Muscle of arm (tissue), 14 donors: ENCODE data around the gene RNF126. TPM values are rescaled to one million over a fixed set of nuclear protein-coding genes. Genes with fewer than 3 reads are reported as not detected.
A peak's percentile ranks its signal among the peaks of the same experiment; 100 is the strongest.
"Not testable (repeated sequence)": the region's sequence is repeated elsewhere in the genome, so short reads cannot be mapped to it uniquely, and the experiment has no call there.

ENCODE experiments used
- DNase-seq: peaks from one replicate; pipeline ENCODE4 v3.0.0-alpha.2; 2013
- long read RNA-seq, 11 donors: transcript quantifications; one replicate each; lab custom pipeline, GENCODE V29; 2026
- polyA plus RNA-seq, 12 donors: library from polyadenylated mRNA; unstranded; fragments of 120-200 nt; gene quantifications; one replicate each; pipeline ENCODE4 v1.2.1, GENCODE V29; 2013; ENCODE audit not compliant: insufficient read length in 12 of 12

Gene RNF126
- 10 to 100 TPM in 11 of 12 donors, not detected in 1; 17.8 to 52.8 (median 19.0) TPM for polyA plus RNA-seq
- long read RNA-seq, donor 1, transcript RNF126-201 (9 exons, 1,694 nt) = major isoform, 9 of 12 reads
- long read RNA-seq, donor 1, partial matches to known transcripts = 0 of 12 reads
- long read RNA-seq, donor 1, other reads (novel, unspliced or antisense) = 0 of 12 reads
- long read RNA-seq, donor 2, transcript RNF126-201 (9 exons, 1,694 nt) = major isoform, 19 of 19 reads
- long read RNA-seq, donor 2, partial matches to known transcripts = 0 of 19 reads
- long read RNA-seq, donor 2, other reads (novel, unspliced or antisense) = 0 of 19 reads
- long read RNA-seq, donor 3, partial matches to known transcripts = 0 of 3 reads
- long read RNA-seq, donor 3, other reads (novel, unspliced or antisense) = 0 of 3 reads
- long read RNA-seq, donor 4, partial matches to known transcripts = 0 of 6 reads
- long read RNA-seq, donor 4, other reads (novel, unspliced or antisense) = 0 of 6 reads
- long read RNA-seq, donor 5, transcript RNF126-201 (9 exons, 1,694 nt) = major isoform, 20 of 27 reads
- long read RNA-seq, donor 5, partial matches to known transcripts = 0 of 27 reads
- long read RNA-seq, donor 5, other reads (novel, unspliced or antisense) = 0 of 27 reads
- long read RNA-seq, donor 6, transcript RNF126-201 (9 exons, 1,694 nt) = major isoform, 6 of 7 reads
- long read RNA-seq, donor 6, partial matches to known transcripts = 0 of 7 reads
- long read RNA-seq, donor 6, other reads (novel, unspliced or antisense) = 0 of 7 reads
- long read RNA-seq, donor 7, transcript RNF126-201 (9 exons, 1,694 nt) = major isoform, 7 of 7 reads
- long read RNA-seq, donor 7, partial matches to known transcripts = 0 of 7 reads
- long read RNA-seq, donor 7, other reads (novel, unspliced or antisense) = 0 of 7 reads
- long read RNA-seq, donor 8, transcript RNF126-201 (9 exons, 1,694 nt) = major isoform, 13 of 16 reads
- long read RNA-seq, donor 8, partial matches to known transcripts = 0 of 16 reads
- long read RNA-seq, donor 8, other reads (novel, unspliced or antisense) = 0 of 16 reads
- long read RNA-seq, donor 9, transcript RNF126-201 (9 exons, 1,694 nt) = major isoform, 6 of 18 reads
- long read RNA-seq, donor 9, partial matches to known transcripts = 6 of 18 reads
- long read RNA-seq, donor 9, other reads (novel, unspliced or antisense) = 5 of 18 reads
- long read RNA-seq, donor 10, transcript RNF126-201 (9 exons, 1,694 nt) = major isoform, 7 of 21 reads
- long read RNA-seq, donor 10, partial matches to known transcripts = 11 of 21 reads
- long read RNA-seq, donor 10, other reads (novel, unspliced or antisense) = 0 of 21 reads
- long read RNA-seq, donor 11, transcript RNF126-201 (9 exons, 1,694 nt) = major isoform, 11 of 42 reads
- long read RNA-seq, donor 11, partial matches to known transcripts = 29 of 42 reads
- long read RNA-seq, donor 11, other reads (novel, unspliced or antisense) = 0 of 42 reads

DNA sequence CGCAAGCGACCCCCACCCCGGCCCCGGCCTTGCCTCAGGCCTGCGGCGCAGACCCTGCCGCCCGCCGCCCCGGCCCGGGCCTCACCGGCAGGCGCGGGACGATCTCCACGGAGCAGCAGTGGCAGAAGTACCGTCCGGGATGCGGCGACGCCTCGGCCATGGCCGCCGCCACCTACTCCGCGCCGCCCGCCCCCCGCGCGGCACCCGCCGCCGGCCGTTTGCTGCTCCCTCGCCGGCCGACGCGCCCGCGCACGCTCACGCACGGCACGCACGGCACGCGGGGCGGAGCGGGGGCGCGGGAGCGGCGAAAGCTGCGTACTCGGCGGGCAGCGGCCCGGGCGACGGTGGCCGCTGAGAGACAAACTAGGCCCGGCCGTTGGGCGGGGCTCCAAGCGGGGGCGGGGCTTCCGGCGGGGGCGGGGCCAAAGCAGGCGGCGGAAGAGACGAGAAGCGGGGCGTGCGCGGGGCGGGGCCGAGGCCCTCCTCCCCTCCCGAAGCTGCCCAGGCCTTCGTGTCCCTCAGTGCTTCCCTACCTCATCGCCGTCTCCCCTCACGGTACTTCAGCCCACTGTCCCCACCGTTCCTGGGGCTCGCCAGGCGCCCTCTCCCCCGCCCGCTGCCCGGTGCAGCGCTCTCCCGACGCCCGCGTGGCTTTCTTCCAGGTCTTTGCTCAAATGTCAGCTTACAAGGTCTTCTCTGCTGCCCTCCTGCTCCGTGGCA is at the start of gene RNF126:
RNF126 (minus strand) TSS at position 253 of the 720 bp plus-strand sequence; CDS start at position 160, 93 bp downstream.
- DNase-seq = peak; percentile 92

DNA sequence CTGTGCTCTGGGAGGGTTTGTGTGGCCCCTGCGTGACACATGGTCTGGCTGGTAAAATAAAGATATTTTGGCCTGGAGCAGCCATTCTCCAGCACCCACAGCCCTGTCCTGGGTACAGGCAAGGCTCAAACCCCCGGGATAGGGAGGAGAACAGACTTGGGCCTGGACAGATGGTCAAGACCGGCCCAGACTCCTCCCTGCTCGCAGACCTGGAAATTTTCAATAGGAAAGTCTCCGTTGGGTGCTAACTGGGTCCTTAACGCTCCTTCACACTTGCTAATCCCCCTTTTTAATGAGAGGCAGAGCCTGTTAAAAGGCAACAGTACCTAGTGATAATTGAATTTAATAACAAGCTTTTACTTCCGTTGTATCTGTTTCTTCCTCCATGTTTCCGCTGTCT is 48.2 kb upstream of the RNF126 start:
- no peak for DNase-seq

DNA sequence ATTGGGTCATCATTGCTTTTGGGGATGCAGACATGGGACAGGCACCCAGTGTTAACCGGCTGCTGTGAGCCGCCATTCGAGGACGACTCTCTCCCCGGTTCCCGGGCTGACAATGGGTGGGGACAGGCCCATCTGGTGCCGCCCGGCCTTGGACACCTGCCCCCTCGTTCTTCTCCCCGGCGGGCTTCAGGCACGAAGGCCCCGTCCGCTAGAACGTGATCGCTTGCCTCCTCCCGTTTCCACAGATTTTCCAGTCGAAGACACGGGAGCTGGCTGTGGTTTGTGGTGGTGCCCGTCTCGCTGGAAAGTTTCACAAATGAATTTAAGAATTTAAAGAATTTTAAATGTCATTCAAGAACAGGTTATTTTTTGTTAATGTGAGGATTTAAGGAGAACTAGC is 47.8 kb upstream of the RNF126 start:
- DNase-seq = no peak

DNA sequence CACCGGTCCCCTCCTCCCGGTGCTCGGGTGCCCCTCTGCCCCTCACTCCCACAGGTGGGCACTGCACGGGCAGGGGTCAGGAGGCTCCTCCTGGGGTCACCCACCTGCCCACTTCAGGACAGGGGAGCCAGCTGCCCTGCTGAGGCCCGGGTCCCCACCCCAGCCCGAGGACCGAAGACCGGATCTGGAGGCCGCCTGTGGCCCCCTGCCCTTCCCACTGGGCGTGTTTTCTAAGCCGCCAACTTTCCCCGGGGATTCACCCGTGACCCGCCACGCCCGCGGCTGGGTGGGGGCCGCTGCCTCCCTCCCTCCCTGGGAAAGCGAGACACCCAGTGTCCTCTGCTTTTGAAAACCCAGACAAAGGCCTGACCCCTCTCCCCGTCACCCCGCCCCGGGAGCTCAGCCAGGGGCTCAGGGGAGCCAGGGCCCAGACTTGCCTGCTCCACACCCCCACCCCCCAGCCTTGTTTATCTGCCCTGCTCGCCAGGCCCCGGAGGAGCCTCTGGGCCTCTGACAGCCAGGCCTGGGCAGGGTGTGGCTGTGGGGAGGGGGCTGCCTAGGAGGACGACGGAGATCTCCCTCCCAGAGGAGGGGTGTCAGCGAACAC is 47.1 kb upstream of the RNF126 start:
- no peak for DNase-seq

DNA sequence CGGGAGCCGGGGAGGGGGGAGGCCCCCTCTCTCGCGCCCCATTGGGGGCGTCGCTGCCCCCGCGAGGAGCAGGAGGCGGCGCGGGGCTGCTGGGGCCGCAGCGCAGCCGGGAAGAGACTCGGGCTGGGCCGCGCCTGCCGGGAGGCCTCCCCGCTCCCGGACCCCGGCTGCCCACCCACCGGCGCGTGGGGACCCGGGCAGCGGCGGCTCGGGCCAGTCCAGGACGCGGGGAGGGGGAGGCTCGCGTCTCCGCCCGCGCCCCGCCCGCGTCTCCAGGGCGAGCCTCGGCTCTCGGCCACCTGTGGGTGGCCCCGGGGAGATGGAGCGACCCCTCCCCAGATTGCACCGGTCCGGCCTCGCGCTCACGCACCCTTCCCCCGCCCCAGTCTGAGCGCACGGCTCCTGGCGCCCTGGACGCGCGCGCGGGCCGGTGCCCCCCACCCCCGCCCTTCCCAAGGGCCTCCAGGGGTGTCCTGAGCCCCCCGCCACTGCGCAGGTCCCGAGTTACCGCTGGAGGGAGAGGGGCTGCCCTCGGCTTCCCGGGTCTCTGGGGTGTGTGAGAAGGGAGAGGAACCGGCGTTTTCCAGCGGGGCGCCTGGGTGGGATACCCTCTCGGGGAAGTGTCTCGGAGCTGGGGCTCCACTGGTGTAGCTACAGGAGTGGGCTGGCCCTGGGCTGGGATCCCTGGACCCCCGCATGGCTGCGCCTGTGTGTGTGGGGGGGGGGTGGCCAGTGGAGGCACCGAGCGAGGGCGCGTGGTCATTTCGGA is 46.4 kb upstream of the RNF126 start:
- DNase-seq = no peak

DNA sequence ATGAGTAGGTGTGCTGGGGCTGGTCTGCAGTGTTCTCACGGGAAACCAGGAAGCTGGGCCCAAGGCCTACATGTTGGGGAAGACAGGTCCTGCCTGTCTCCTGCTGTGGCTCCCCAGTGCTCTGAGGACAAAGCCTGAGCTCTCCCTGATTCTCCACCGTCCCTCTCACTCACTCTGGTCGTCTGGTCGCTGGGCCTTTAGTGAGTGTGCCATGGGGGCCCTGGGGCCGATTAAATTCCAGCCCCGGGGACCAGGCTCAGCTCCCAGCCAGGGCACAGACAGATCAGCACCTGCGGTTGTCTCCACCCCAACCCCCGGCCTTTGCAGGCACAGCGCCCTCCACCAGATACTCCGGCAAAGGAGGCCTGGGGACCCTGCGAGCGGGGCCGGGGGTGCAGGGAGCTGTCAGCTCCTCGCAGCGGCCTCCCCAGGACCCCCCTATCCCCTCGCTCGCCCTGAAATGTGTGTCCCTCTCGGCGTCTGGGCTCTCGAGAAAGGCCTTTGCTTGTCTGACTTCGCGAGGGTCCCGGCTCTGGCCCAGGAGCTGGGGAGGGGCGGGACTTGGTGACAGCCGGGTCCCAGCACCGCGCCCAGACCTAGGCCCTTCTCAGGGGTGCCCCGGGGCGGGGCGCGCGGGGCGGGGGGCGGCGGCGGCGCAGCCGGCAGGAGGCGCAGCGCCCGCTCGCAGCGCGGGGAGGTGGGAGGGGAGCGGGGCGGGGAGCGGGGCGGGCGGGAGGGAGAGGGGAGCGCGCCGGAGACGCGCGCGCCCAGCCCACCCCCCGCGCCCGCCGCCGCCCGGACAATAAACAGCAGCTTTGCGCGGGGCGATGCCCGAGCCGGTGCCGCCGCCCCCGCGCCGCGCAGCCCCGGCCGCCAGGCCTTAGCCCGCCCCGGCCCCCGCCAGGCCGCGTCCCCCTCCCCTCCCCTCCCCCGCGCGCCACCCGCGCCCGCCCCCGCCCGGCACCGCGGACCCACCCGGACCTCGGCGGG is 45.4 kb upstream of the RNF126 start, which contains the start of gene PALM:
PALM (plus strand) TSS at position 782 of the 990 bp plus-strand sequence. CDS start 212 bp downstream, outside the sequence.
- DNase-seq = no peak

DNA sequence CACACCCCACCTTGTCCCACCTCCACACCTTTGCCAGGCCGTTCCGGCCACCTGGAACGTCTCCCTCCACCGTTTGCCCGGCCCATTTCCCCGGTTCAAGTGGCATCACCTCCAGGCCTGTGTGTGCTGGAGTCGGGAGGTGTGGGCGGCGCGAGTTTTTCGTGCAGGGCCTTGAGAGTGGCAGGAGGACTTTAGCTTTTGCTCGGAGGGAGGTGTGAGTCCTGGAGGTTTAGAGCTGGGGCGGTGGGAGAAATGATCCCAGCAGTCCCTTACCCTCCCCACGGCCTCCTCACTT is 41.4 kb upstream of the RNF126 start:
- DNase-seq = no peak

DNA sequence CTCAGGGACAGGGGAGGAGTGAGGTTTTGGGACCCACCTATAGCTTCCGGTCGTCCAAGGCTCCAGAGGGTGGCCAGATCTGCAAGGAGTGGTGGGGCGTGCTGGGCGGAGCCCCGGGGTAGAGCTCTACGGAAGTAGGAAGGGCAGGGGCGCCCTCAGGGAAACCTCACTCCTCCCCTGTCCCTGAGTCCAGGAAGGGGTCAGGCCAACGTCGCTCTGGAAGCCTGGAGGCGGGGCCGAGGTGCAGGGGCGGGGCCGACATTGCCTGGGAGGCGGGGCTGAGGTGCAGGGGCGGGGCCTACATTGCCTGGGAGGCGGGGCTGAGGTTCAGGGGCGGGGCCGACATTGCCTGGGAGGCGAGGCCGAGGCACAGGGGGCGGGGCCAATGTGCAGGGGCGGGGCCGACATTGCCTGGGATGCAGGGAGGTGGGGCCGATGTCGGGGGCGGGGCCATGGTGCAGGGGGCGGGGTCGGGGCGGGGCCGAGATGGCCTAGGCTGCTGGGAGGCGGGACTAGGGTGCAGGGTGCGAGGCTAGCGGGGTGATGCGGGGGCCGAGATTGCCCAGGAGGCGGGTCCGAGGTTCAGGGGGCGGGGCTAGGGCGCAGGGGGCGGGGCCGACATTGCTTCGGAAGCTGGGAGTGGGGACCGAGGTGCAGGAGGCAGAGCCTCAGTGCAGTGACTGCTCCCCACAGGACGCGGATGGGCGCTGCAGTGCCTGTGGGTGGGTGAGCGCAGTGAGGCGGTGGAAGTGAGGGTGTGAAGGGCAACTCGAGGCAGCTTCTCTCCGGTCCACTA is 40.8 kb upstream of the RNF126 start:
- DNase-seq = no peak

DNA sequence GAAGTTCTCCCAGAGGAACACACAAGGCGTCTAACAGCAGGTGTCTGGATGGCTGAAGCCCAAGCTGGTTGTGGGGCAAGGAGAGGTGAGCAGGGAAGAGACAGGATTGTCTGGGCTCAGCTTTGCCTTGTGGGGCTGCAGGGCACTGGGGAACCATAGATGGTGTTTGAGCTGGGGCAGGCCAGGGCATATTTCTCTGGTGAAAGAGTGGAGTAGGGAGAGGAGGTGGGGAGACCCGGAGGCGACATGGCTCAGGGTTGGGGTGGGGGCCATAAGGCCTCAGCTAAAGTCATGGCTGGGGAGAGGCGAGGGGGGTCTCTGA is 40.3 kb upstream of the RNF126 start:
- no peak for DNase-seq

DNA sequence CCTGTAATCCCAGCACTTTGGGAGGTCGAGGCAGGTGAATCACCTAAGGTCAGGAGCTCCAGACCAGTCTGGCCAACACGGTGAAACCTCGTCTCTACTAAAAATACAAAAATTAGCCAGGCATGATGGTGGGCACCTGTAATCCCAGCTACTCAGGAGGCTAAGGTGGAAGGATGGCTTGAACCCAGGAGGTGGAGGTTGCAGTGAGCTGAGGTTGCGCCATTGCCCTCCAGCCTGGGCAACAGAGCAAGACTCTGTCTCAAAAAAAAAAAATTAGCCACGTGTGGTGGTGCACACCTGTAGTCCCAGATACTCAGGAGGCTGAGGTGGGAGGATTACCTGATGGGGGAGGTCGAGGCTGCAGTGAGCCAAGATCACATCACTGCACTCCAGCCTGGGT is 39.8 kb upstream of the RNF126 start:
- DNase-seq = not testable (repeated sequence)

DNA sequence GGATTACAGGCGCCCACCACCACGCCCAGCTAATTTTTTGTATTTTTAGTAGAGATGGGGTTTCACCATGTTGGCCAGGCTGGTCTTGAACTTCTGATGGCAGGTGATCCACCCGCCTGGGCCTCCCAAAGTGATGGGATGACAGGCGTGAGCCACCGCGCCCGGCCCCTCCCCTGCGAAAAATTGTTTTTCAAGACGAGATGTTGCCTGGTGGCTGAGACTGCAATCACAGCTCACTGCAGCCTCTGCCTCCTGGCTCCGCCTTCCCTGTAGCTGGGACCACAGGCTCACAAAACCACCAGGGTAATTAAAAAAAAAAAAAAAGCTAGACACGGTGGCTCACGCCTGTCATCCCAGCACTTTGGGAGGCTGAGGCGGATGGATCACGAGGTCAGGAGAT is 36.9 kb upstream of the RNF126 start:
- DNase-seq = not testable (repeated sequence)

DNA sequence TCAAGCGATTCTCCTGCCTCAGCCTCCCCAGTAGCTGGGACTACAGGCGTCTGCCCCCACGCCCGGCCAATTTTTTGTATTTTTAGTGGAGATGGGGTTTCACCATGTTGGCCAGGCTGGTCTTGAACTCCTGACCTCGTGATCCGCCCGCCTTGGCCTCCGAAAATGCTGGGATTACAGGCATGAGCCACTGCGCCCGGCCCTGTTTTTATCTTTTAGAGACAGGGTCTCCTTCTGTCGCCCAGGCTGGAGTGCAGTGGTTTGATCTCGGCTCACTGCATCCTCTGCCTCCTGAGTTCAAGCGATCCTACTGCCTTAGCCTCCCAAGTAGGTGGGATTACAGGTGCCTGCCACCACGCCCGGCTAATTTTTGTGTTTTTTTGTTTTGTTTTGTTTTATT is 35.5 kb upstream of the RNF126 start:
- not testable (repeated sequence) for DNase-seq

DNA sequence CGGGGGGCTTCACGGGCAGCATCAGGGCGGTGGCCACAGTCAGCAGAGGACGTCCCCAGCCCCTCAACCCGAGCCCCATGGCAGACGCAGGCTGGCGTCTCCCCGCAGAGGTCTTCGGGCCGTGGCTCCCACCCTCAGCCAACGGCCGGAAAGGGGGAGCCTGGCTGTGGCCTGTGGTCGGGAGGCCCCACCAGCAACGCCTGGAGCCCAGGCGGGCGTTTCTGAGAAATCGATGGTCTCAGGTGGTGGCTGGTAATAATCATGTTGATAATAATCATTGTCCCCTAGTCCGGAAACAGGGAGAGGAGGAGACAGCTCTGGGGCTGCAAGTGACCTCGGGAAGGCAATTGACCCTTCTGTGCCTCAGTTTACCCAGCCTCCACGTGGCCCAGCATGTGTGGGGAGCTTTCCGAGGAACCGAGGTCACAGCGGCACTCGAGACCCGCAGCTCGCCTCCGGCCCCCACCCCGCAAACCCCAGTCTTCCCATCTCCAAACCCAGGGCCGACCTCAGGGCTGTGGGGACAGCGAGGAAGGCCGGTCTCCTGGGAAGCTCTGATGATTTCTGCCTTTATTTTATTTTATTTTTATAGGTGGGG is 32.4 kb upstream of the RNF126 start, which contains the start of gene PRSS57:
PRSS57 (minus strand) TSS at position 101 of the 598 bp plus-strand sequence; CDS start at position 79, 22 bp downstream.
- no peak for DNase-seq

DNA sequence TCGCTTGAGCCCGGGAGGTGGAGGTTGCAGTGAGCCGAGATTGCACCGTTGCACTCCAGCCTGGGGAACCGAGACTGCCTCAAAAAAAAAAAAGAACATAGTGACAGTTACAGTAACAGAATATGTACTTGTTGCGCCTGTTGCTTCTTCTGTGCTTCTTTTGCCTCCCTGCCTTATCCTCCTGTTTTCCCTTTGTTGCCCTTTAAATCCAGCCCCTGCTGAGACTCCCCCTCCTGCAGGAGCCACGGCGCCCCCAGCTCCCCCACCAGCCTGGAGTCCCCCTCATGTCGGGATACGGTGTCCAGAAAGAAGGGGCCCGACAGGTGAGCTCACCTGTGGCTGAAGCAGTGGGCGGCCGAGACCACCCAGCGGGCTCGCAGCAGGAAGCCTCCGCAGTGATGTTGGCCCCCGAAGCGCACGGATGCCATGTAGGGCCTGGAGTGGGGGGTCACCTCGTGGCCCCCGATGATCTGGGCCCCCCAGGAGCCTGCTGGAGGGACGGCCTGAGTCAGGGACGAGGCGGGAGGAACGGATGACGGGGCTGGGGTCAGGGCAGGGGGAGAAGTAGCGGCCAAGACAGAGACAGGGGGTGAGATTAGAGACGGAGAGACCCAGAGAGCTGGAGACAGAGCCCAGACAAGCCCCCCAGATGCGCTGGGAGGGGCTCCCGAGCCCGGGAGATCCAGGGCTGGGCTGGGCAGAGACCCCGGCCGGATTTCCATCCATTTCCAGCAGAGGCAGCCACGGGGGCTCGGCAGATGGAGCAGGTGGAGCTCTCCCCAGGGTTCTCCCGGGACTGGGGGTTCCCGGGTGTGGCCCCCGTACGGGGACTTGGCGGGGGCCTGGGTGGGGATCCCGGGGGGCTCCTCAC is 31.7 kb upstream of the RNF126 start:
- no peak for DNase-seq

DNA sequence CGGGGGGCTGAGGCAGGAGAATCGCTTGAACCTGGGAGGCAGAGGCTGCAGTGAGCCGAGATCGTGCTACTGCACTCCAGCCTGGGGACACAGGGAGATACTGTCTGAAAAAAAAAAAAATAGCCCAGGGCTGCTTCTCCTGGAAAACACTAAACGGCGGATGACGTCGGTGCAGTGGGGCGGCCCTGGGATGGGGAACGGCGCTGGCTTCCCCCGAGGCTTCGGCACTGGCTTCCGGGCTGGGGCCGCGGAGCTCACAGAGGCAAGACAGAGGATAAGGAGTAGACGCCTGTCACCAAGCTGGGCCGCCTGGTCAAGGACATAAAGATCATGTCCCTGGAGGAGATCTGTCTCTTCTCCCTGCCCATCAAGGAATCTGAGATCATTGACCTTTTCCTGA is 27.2 kb upstream of the RNF126 start:
- DNase-seq = no peak

DNA sequence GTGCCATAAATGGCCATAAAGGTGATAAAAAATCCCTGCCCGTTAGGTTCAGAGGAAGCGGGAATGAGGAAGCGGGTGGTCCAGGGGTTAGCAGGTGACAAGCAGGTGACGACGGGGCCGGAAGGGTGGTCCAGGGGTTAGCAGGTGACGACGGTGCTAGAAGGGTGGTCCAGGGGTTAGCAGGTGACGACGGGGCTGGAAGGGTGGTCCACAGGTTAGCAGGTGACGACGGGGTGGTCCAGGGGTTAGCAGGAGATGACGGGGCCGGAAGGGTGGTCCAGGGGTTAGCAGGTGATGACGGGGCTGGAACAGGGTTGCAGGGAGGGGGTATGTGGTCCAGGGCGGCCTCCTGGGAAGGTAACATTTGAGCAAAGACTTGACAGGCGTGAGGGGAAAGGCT is 26.0 kb upstream of the RNF126 start:
- DNase-seq = no peak
